GM21786 (cell line): Measurements from ENCODE around the gene HTT-AS.

Source experiments
- ATAC-seq: cut with Tn5 transposase; IDR thresholded peaks from one replicate; pipeline ENCODE4 v1.9.1; 2021; ENCODE audit not compliant: unreplicated experiment

HTT-AS gene

DNA sequence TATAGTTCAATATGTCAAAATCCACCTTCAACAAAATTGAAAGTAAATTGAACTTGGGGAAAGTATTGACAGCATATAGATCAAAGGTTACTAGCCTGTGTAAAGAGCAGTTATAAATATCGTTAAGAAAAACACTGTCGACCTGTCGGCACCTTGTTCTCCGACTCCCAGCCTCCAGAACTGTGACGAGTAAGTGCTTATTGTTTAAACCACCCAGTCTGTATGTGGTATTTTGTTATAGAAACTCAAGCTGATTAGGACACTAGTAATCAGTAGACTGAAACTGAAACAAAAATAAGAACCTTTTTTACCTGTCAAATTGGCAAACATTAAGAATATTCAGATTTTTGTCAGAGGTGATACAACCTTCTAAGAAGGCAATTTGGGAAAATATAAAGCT is 17.1 kb upstream of the HTT-AS start:
- no peak for ATAC-seq

DNA sequence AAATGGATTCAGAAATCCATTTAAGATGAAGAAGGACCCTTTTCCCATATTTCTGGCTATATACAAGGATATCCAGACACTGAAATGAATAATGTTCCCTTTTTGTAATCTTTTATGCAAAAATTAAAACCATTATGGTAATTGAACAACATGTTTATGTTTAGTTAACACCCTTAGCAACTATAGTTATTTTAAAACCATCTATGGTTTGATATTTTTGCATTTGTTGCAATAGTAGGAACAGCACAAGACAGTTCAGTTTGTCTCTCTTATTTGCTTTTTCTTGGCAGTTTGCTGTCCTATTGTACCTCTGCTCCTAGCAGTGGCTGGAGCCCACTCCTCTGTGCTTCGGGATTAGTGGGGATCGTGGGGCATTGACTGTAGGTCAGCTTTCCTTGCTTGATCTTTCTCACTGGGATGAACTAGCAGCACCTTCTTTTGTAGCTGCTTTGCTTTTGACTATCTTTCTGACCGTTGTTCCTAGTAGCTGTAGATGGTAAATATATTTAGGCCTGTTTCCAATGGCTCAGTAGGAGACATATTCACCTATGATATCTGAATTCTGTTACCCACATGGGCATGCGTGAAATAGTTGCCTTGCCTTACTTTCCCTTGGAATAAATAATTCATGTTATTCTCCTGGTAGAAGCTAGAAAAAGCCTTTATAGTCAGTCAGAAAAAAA is 12.9 kb upstream of the HTT-AS start:
- ATAC-seq, result no peak

DNA sequence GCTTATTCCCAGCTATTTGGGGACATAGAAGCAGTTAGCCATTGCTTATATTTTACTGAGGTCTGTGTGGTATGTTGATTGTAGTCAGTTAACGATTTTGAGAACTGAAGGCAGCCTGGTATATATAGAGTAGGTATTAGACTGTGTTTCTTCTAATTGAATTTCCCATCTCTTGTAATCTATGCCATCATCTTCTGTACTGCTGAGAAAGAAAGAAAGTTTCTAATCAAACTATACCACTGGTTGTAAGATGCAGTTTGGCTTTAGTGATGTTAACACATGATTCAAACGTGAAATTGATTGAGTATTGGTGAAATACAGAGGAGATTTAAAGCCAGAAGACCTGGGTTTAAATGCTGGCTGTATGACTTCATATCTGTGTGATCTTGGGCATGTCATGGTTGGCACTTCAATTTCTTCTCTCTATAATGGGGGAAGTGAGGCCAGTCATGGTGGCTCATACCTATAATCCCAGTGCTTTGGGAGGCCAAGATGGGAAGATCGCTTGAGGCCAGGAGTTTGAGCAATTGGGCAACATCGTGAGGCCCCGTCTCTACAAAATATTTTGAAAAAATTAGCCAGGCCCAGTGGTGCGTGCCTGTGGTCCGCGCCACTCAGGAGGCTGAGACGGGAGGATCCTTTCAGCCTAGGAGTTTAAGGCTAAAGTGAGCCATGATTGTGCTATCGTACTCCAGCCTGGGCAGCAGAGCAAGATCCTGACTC is 11.8 kb upstream of the HTT-AS start:
- ATAC-seq, result no peak

DNA sequence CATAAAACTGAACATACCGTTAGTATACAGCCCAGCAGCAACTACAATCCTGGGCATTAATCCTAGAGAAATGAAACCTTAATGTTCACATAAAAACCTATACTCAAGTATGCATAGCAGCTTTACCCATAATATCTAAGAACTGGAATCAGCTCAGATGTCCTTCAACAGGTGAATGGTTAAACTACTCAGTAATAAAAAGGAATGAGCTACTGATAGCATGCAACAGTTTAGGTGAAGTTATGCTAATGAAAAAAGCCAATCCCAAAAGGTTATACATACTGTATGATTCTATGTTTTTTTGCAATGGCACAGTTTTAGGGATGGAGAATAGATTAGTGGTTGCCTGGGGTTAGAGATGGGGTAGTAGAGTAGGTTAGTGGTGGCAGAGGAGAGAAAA is 9.4 kb upstream of the HTT-AS start:
- no peak for ATAC-seq

DNA sequence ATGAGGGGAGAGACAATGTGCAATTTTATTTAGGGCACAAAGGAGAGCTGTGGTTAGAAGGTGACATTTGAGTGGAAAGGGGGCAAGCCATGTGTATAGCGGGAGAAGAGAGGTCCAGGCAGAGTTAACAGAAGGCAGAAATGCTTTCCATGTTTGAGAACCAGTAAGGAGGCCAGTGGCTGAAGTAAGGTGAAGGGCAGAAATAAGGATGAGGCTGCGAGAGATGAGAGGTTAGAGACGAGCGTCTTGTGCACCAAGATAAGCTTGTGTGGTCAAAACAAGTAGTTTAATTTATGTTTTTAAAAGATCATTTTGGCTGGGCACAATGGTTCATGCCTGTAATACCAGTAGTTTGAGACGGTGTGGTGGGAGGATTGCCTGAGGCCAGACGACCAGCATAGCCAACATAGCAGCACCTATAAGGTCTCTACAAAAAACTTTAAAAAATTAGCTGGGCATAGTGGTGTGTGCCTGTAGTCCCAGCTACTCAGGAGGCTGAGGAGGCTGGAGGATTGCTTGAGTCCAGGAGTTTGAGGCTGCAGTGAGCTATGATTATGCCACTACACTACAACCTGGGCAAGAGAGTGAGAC is 8.7 kb upstream of the HTT-AS start:
- no peak for ATAC-seq

DNA sequence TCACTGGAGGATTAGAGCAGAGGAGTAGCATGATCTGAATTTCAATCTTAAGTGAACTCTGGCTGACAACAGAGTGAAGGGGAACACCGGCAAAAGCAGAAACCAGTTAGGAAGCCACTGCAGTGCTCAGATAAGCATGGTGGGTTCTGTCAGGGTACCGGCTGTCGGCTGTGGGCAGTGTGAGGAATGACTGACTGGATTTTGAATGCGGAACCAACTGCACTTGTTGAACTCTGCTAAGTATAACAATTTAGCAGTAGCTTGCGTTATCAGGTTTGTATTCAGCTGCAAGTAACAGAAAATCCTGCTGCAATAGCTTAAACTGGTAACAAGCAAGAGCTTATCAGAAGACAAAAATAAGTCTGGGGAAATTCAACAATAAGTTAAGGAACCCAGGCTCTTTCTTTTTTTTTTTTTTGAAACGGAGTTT is 5.4 kb upstream of the HTT-AS start:
- no peak for ATAC-seq

DNA sequence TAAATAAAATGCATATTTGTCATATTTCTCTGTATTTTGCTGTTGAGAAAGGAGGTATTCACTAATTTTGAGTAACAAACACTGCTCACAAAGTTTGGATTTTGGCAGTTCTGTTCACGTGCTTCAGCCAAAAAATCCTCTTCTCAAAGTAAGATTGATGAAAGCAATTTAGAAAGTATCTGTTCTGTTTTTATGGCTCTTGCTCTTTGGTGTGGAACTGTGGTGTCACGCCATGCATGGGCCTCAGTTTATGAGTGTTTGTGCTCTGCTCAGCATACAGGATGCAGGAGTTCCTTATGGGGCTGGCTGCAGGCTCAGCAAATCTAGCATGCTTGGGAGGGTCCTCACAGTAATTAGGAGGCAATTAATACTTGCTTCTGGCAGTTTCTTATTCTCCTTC is 3.5 kb upstream of the HTT-AS start:
- peak; percentile 40 for ATAC-seq

DNA sequence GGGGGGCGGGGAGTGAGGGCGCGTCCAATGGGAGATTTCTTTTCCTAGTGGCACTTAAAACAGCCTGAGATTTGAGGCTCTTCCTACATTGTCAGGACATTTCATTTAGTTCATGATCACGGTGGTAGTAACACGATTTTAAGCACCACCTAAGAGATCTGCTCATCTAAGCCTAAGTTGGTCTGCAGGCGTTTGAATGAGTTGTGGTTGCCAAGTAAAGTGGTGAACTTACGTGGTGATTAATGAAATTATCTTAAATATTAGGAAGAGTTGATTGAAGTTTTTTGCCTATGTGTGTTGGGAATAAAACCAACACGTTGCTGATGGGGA is 1.3 kb upstream of the HTT-AS start:
- ATAC-seq, result no peak

GRCh38 chr4:3074846-3075651 is 711 bp upstream of the HTT-AS start:
- no peak for ATAC-seq

DNA sequence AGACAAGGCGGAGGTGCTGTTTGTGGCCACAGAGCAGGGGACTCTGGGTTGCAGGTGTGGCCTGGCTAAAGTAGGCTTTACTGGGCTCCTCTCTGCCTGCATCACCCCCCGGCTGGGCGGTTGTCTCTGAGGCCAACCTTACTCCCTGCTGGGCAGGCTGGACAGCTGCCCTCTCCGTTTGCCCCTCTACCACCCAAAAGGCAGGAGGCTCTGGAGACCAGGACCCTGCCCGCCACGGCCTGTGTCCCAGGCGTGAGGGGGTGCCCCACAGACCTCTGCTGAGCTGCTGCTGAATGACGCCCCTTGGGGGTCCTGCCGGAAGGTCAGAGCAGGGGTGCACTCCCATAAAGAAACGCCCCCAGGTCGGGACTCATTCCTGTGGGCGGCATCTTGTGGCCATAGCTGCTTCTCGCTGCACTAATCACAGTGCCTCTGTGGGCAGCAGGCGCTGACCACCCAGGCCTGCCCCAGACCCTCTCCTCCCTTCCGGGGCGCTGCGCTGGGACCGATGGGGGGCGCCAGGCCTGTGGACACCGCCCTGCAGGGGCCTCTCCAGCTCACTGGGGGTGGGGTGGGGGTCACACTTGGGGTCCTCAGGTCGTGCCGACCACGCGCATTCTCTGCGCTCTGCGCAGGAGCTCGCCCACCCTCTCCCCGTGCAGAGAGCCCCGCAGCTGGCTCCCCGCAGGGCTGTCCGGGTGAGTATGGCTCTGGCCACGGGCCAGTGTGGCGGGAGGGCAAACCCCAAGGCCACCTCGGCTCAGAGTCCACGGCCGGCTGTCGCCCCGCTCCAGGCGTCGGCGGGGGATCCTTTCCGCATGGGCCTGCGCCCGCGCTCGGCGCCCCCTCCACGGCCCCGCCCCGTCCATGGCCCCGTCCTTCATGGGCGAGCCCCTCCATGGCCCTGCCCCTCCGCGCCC is 920 bp downstream of the HTT-AS start:
- ATAC-seq, result peak; percentile 17

DNA sequence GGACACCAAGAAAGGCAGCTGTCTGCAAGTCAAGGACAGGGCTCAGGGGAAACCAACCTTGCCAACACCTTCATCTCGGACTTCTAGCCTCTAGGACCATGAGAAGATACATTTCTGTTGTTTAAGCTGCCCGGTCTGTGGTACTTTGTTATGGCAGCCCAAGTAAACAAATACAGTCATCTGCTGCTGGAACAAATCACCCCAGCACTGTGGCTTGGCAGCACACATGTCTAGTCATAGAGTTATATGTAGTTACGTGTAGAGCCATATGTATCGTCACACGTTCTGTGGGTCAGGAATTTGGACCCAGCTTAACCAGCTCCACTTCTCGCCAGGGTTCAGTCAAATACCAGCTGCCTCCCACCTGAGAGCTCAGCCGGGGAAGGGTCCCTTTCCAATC is 2.5 kb downstream of the HTT-AS start:
- ATAC-seq, result no peak

DNA sequence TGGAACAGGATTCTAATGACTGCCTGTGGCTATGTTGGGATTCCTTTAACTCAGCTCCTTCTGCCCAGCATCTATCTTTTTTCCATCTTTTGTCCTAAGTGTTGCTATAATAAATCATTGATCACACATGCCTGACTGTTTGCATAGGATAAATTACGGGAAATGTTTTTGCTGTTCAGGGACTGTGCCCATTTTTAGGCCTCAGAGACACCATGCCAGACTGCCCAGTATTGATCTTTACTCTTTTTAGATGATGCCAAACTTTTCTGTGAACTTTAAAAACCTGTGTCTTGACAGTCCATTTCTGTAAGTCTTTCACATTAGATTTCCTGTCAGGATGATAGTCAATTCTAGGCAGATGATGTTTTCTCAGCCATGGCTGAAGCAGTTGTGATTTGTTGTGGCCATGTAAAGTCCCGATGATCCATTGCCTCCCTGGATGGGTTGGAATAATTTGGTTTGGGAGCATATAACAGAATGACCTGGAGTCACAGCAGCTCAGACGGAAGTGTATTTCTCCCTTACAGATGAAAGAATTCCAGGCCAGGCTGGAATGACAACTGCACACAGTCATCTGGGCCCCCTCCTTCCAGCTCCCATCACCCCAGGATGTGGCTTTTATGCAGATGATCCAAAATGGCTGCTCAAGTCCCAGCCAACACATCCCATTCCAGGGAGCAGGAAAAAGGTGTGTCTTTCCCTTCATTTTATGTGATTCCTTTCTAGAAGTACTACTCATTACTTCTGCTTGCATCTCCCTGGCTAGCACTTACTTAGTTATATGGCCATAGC is 3.4 kb downstream of the HTT-AS start:
- ATAC-seq, result no peak

DNA sequence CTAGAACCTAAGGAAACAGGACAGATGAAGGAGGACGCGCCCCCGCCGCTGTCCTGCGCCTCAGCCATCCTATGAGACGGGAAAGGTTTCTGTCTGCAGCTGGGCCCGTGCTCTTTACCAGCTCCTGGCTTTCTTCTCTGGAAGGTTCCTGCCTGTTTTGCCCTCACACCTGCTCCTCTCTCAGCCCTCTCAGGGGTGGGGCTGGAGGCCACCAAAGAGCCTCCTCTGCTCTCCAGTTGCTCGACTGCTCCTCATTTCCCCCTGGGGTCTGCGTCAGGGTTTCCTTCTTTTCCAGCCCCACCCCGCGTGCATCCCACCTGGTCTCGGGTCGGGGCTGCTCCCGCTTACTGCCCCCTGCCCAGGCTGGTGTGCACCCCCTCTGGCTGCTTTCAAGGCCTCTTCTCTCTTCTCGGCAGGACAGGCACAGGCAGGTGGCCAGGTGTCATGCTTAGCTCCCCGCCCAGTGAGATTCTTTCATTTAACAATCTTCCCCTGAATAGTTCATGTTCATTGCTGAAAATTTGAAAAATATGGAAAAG is 4.6 kb downstream of the HTT-AS start:
- no peak for ATAC-seq

GRCh38 chr4:3067473-3068001 is 6.8 kb downstream of the HTT-AS start:
- ATAC-seq, result no peak

DNA sequence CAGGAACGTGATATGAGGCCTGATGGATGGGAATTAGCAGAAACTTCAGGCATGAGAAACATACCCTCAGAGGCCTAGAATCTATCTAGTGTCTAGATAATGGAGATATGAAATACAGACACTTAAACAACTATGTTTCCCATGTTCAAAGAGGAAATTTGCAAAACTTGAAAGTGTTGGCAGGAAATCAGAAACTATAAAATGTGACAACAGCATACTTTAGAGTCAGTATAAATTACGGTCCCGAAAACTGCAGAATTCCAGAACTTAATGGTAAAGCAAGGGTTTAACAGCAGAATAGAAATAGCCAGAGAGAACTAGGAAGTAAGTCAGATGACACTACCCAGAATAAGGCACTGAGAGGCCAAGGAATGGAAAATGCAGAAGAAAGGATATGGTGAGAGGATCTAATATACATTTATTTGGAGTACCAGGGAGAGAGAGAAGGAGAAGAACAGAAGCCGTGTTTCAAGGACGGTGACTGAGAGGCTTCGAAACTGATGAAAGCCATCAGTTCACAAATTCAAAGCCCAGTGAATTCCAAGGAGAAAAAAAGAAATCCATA is 7.4 kb downstream of the HTT-AS start:
- no peak for ATAC-seq

DNA sequence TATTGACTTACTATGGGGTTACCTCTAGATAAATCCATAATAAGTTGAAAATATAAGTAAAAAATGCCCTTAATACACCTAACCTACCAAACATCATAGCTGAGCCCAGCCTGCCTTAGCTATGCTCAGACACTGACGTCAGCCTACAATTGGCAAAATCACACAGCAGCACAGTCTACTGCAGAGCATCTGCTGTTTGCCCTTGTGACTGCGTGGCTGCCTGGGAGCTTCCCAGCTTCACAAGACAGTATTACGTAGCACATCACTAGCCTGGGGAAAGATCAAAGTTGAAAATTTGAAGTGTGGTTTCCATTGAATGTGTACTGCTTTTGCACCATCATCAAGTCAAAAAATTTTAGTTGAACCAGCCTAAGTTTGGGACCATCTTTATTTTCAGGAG is 8.8 kb downstream of the HTT-AS start:
- no peak for ATAC-seq

GRCh38 chr4:3062471-3062870 is 11.9 kb downstream of the HTT-AS start:
- ATAC-seq, result no peak

DNA sequence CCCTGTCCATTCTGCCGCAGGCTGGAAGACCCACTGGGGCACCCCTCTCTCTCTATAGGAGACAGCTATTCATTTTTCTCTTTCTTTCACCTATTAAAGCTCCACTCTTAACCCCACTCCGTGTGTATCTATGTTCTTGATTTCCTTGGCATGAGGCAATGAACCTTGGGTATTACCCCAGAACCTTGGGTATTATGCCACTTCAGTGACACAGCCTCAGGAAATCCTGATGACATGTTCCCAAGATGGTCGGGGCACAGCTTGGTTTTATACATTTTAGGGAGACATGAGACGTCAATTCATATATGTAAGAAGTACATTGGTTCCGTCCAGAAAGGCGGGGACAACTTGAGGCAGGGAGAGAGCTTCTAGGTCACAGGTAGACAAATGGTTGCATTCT is 13.4 kb downstream of the HTT-AS start:
- ATAC-seq, result no peak

DNA sequence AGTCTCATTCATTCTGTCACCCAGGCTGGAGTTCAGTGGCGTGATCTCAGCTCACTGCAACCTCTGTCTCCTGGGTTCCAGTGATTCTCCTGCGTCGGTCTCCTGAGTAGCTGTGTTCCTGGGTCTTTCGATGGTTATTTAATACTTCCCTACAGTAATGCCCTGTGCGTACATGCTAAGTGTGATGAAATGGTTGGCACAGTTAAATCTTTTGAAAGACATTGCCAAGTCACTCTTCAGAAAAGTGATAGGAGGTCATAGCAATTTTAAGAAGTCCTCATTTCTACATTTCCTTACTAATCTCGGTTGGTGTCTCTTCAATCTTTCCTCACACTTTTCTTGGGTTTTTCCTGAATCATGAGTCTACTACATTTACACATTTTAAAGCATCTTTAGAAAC is 14.4 kb downstream of the HTT-AS start:
- no peak for ATAC-seq
